RWPE2 (cell line): ENCODE results near the gene SMAD3.
A peak's percentile ranks its signal among the peaks of the same experiment; 100 is the strongest.

Experiments
- ATAC-seq: fragments of 200-7000 bp; cut with Tn5 transposase; 3 replicates; pipeline ENCODE4 v1.9.1; 2021; ENCODE audit warnings: low read depth
- DNase-seq: peaks from one replicate; pipeline ENCODE4 v3.0.0-alpha.2; 2020; ENCODE audit warnings: low spot score
- H3K27ac ChIP-seq: fragments of 450-650 bp; 2 replicates; pipeline ENCODE4 v1.5.1; 2017; ENCODE audit warnings: mild to moderate bottlenecking; ENCODE audit not compliant: poor library complexity, severe bottlenecking
- H3K27me3 ChIP-seq: fragments of 250-450 bp; sonication (Bioruptor Pico); 2 replicates; pipeline ENCODE4 v1.5.1; 2021; ENCODE audit warnings: mild to moderate bottlenecking, moderate library complexity; ENCODE audit not compliant: insufficient read depth, poor library complexity, severe bottlenecking
- H3K36me3 ChIP-seq: fragments of 250-450 bp; sonication (Bioruptor Pico); 2 replicates; pipeline ENCODE4 v1.5.1; 2020; ENCODE audit warnings: low read depth, mild to moderate bottlenecking, moderate library complexity
- H3K4me1 ChIP-seq: fragments of 250-450 bp; sonication (Bioruptor Pico); 2 replicates; pipeline ENCODE4 v1.5.1; 2021; ENCODE audit warnings: mild to moderate bottlenecking, moderate library complexity; ENCODE audit not compliant: insufficient read depth, poor library complexity, severe bottlenecking
- H3K4me3 ChIP-seq: fragments of 250-450 bp; sonication (Bioruptor Pico); 2 replicates; pipeline ENCODE4 v1.5.1; 2021; ENCODE audit warnings: mild to moderate bottlenecking, moderate library complexity; ENCODE audit not compliant: severe bottlenecking
- H3K9me3 ChIP-seq: fragments of 250-450 bp; sonication (Bioruptor Pico); 2 replicates; pipeline ENCODE4 v1.5.1; 2021; ENCODE audit warnings: mild to moderate bottlenecking, moderate library complexity; ENCODE audit not compliant: severe bottlenecking
- TF ChIP-seq, protein P1 (sequence below): fragments of 450-650 bp; IDR thresholded peaks from one replicate; pipeline ENCODE4 v1.5.1; 2017; ENCODE audit warnings: mild to moderate bottlenecking, moderate library complexity; ENCODE audit not compliant: poor library complexity, severe bottlenecking

Gene SMAD3

DNA sequence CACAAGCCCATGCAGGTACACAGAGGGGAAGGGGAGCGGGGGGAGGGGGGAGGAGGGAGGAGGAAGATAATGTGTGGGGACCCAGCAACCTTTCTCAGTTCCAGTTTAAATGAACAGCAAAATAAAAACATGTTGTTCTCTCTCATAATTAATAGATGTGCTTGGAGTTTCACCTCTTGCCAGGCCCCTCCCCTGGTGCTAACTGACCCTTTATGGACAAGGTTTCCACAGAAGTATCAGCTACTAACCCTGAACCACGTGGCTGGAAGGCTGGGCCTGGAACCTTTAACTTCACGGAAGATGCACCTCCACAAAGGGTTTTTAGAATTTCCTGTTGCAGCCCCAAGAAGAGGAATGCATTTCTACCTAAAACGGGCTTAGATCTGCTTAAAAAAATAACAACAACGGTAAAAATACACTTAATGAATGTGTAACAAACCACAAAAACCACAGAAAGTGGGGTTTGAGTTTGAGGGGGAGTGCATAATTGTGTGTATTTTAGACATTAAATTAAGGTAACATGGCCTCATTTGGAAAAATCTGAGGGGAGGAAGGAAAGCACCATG lies 14.8 kb upstream of the SMAD3 start:
- ATAC-seq = no peak
- Histone ChIP-seq H3K4me3 (no peak overlapping the region), H3K27me3 (no peaks in the 10 kb centered on the region), H3K9me3 (no peaks in the 10 kb centered on the region), H3K4me1 (peaks cover 31% of the 10 kb centered on the region), H3K36me3 (no peaks in the 10 kb centered on the region), H3K27ac (peak overlapping the region; percentile 96)
- no peak for DNase-seq
- TF ChIP-seq, protein P1, sequence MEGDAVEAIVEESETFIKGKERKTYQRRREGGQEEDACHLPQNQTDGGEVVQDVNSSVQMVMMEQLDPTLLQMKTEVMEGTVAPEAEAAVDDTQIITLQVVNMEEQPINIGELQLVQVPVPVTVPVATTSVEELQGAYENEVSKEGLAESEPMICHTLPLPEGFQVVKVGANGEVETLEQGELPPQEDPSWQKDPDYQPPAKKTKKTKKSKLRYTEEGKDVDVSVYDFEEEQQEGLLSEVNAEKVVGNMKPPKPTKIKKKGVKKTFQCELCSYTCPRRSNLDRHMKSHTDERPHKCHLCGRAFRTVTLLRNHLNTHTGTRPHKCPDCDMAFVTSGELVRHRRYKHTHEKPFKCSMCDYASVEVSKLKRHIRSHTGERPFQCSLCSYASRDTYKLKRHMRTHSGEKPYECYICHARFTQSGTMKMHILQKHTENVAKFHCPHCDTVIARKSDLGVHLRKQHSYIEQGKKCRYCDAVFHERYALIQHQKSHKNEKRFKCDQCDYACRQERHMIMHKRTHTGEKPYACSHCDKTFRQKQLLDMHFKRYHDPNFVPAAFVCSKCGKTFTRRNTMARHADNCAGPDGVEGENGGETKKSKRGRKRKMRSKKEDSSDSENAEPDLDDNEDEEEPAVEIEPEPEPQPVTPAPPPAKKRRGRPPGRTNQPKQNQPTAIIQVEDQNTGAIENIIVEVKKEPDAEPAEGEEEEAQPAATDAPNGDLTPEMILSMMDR = no peak

DNA sequence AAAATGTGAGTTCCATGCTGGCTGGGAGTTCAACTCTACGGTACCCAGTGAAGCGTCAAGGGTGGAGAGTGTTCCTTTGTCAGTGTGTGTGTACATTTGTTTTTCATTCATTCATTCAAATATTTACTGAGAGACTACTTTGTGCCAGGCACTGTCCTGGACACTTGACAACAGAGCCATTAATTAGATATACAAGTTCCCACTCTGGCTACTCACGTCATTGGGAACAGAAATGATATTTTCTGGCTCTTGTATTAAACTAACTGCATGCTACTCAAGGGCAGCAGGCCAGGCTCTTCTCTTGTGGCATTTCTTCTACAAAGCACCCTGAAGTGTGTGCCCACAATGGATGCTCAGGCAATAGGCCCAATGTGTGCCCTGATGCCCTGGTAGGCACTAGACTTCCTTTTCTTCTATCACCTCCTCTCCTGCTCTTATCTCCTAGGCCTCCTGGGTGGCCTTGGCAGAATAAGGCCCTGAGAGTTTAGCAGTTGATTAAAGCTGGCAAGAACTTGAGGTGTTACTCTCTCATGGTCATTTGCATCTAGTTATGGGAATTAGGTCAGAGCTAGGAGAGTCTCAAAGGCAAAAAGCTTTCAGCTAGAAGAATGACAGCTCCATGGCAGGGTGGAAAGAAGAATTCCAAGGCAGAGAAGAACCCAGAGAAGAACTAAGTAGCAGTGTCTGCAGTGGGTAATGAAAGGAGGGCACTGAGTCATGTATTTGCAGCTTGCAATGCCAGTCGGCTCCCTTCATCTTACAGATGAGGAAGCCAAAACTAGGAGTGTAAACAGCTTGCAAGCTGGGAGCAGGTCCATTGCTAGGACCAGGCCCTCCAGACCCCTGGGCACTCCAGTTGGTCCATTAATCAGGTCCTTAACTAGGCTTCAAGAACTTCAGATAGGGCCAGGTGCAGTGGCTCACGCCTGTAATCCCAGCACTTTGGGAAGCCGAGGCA lies 14.0 kb upstream of the SMAD3 start:
- Histone ChIP-seq H3K27ac (peak overlapping the region; percentile 96), H3K4me3 (no peak overlapping the region), H3K36me3 (no peaks in the 10 kb centered on the region), H3K27me3 (no peaks in the 10 kb centered on the region), H3K9me3 (no peaks in the 10 kb centered on the region), H3K4me1 (peaks cover 31% of the 10 kb centered on the region)
- ATAC-seq (no peak), DNase-seq (no peak)
- TF ChIP-seq, protein P1 = no peak

DNA sequence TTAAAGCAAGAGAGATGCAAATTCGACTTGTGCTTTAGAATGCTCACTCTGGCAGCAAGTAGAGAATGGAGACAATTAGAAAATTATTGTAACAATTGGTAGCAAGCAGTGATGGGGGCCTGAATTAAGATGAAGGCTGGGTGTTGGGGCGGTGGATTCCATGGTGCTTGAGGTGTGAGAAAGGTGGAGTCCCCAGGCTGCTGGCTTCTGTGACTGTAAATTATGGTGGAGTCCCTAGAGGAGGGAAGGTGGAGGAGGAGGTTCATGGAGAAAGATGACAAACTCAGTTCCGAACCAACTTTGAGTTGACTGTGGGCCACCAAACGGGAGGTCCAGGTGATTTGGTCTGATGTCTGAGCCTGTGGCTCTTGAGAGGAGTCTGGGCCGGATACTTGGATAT lies 10.7 kb upstream of the SMAD3 start:
- ATAC-seq (no peak), DNase-seq (no peak)
- Histone ChIP-seq H3K27ac (no peak overlapping the region), H3K9me3 (no peaks in the 10 kb centered on the region), H3K4me1 (peaks cover 13% of the 10 kb centered on the region), H3K27me3 (no peaks in the 10 kb centered on the region), H3K4me3 (no peak overlapping the region), H3K36me3 (no peaks in the 10 kb centered on the region)
- TF ChIP-seq, protein P1 = no peak

DNA sequence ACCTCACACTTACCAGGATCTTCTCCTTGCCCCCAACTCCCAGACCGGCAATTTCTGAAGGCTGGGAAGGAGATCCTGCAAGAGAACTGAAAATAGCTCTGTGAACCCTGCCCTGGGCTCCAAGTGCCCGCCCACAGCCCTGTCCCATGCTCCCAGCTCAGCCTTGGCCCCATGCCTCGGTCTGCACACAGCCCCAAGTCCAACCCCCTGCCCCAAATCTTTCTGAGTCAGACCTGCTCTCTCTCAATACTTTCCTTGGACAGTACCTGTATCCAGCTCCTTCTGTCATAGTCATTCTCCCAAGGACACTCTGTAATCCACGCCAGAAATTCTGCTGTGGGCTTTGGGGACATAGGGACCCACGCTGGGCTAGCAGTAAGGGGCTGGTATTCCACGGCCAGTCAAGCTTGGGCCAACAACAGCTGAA lies 6.3 kb upstream of the SMAD3 start:
- TF ChIP-seq, protein P1 = no peak
- no peak for DNase-seq
- Histone ChIP-seq H3K4me3 (no peak overlapping the region), H3K36me3 (no peaks in the 10 kb centered on the region), H3K9me3 (no peaks in the 10 kb centered on the region), H3K27ac (no peak overlapping the region), H3K4me1 (no peaks in the 10 kb centered on the region), H3K27me3 (no peaks in the 10 kb centered on the region)
- ATAC-seq = no peak
